HepG2 (cell line): Measurements from ENCODE around the gene B3GNT5. TPM values are rescaled to one million over a fixed set of nuclear protein-coding genes. Genes with fewer than 3 reads are reported as not detected.

ENCODE experiments used
- AHR ChIP-seq: IDR thresholded peaks from 2 replicates; pipeline ENCODE4 v1.6.1; 2018; ENCODE audit warnings: missing genetic modification reagents, missing compliant biosample characterization
- CBX5 ChIP-seq: sonication (generic); formaldehyde crosslinking; IDR thresholded peaks from 2 replicates; pipeline ENCODE4 v1.4.0; 2020; ENCODE audit warnings: missing genetic modification reagents, borderline replicate concordance
- CHD4 ChIP-seq: fragments of 200-600 bp; sonication (generic); IDR thresholded peaks from 2 replicates; pipeline ENCODE4 v1.7.0; 2017; ENCODE audit warnings: mild to moderate bottlenecking, low read length, borderline replicate concordance
- CREBL2 ChIP-seq: sonication (generic); formaldehyde crosslinking; IDR thresholded peaks from 2 replicates; pipeline ENCODE4 v1.8.1; 2023; ENCODE audit warnings: missing genetic modification reagents, mild to moderate bottlenecking, borderline replicate concordance
- CREM ChIP-seq, 2 experiments: sonication (generic) in 1 of 2; formaldehyde crosslinking in 1 of 2; IDR thresholded peaks; 2 replicates each; pipeline versions ENCODE4 v1.4.0 to v1.6.1; 2016 to 2020; ENCODE audit warnings: antibody characterized with exemption in 1 of 2, mild to moderate bottlenecking in 1 of 2, missing genetic modification reagents in 1 of 2
- GPN1 ChIP-seq: sonication (generic); formaldehyde crosslinking; IDR thresholded peaks from 2 replicates; pipeline ENCODE4 v1.5.1; 2020; ENCODE audit warnings: missing genetic modification reagents, borderline replicate concordance
- HCFC1 ChIP-seq: fragments of 150-350 bp; IDR thresholded peaks from 2 replicates; pipeline ENCODE4 v1.6.1; 2014; ENCODE audit warnings: low read depth, low read length
- HINFP ChIP-seq: sonication (generic); formaldehyde crosslinking; IDR thresholded peaks from 2 replicates; pipeline ENCODE4 v1.4.0; 2020; ENCODE audit warnings: low read depth, mild to moderate bottlenecking, missing genetic modification reagents
- NBN ChIP-seq: fragments of 450-650 bp; conservative IDR thresholded peaks from 2 replicates; pipeline ENCODE4 v1.6.1; 2017
- NPAS2 ChIP-seq: sonication (generic); formaldehyde crosslinking; IDR thresholded peaks from 2 replicates; pipeline ENCODE4 v1.8.0; 2022; ENCODE audit warnings: mild to moderate bottlenecking, missing genetic modification reagents, borderline replicate concordance
- PRMT3 ChIP-seq: sonication (generic); formaldehyde crosslinking; IDR thresholded peaks from 2 replicates; pipeline ENCODE4 v1.8.1; 2022; ENCODE audit warnings: low read depth, mild to moderate bottlenecking, moderate library complexity, missing genetic modification reagents, borderline replicate concordance
- RBFOX2 ChIP-seq: fragments of 200-400 bp; formaldehyde crosslinking; IDR thresholded peaks from 2 replicates; pipeline ENCODE4 v1.6.1; 2017; ENCODE audit warnings: low read depth, mild to moderate bottlenecking, low read length
- SATB2 ChIP-seq: sonication (generic); formaldehyde crosslinking; IDR thresholded peaks from 2 replicates; pipeline ENCODE4 v1.5.0; 2020; ENCODE audit warnings: missing genetic modification reagents
- SNAPC4 ChIP-seq: sonication (generic); formaldehyde crosslinking; IDR thresholded peaks from 2 replicates; pipeline ENCODE4 v1.4.0; 2020; ENCODE audit warnings: mild to moderate bottlenecking, missing genetic modification reagents
- THYN1 ChIP-seq: sonication (generic); formaldehyde crosslinking; IDR thresholded peaks from 2 replicates; pipeline ENCODE4 v1.8.1; 2023; ENCODE audit warnings: low read depth, mild to moderate bottlenecking, moderate library complexity, missing genetic modification reagents, borderline replicate concordance
- TIGD3 ChIP-seq: sonication (generic); formaldehyde crosslinking; IDR thresholded peaks from 2 replicates; pipeline ENCODE4 v1.5.1; 2020; ENCODE audit warnings: mild to moderate bottlenecking, missing genetic modification reagents, borderline replicate concordance
- YEATS4 ChIP-seq: sonication (generic); formaldehyde crosslinking; IDR thresholded peaks from 2 replicates; pipeline ENCODE4 v1.4.0; 2020; ENCODE audit warnings: missing genetic modification reagents, borderline replicate concordance
- ZIK1 ChIP-seq: sonication (generic); formaldehyde crosslinking; IDR thresholded peaks from 2 replicates; pipeline ENCODE4 v1.5.0; 2020; ENCODE audit warnings: mild to moderate bottlenecking, low read depth, missing genetic modification reagents, borderline replicate concordance
- ZNF138 ChIP-seq: sonication (generic); formaldehyde crosslinking; IDR thresholded peaks from 2 replicates; pipeline ENCODE4 v1.5.0; 2020; ENCODE audit warnings: mild to moderate bottlenecking, low read depth, missing genetic modification reagents
- ZNF839 ChIP-seq: sonication (generic); formaldehyde crosslinking; IDR thresholded peaks from 2 replicates; pipeline ENCODE4 v1.4.0; 2020; ENCODE audit warnings: missing genetic modification reagents, mild to moderate bottlenecking, borderline replicate concordance
- ZNF850 ChIP-seq: sonication (generic); formaldehyde crosslinking; conservative IDR thresholded peaks from 2 replicates; pipeline ENCODE4 v1.9.0; 2021; ENCODE audit warnings: mild to moderate bottlenecking, missing genetic modification reagents
- polyA plus RNA-seq, 8 experiments: library from polyadenylated mRNA; depleted of rRNA in 3 of 8; stranded (reverse) in 7 of 8; unstranded in 1 of 8; fragments of >200 nt; fragmentation: Illumina TruSeq in 4 of 8; extraction: Trizol in 4 of 8; gene quantifications; 2 replicates each; pipeline versions ENCODE4 v1.2.1 to v1.2.3, GENCODE V29; 2011 to 2016; ENCODE audit warnings: low read depth in 4 of 8, missing spikeins in 1 of 8, mixed read lengths in 1 of 8; ENCODE audit not compliant: insufficient read depth in 1 of 8
- total RNA-seq, 5 experiments: library from RNA; depleted of rRNA; stranded (reverse); fragments of >200 nt; fragmentation: Illumina TruSeq; extraction: Trizol; gene quantifications; 2 replicates each; pipeline ENCODE4 v1.2.3, GENCODE V29; 2016; ENCODE audit warnings: low read depth in 1 of 5

Gene B3GNT5
- total and polyA plus RNA-seq, 2 of the 13 experiments (the other 11 are each of a cell fraction or from before 2014, with no cell fraction given), result not detected

GRCh38 chr3:183211352-183211751, 41.7 kb upstream of the B3GNT5 start (continued):
- TF ChIP-seq SNAPC4 (CRISPR knock-in tag) (no peak), NPAS2 (CRISPR knock-in tag) (peak; percentile 90; the same call in 1 of the 2 replicates), PRMT3 (no peak), ZIK1 (CRISPR knock-in tag) (0 out of 2 replicates have a peak, but pooled peaks have one; percentile 60), TIGD3 (CRISPR knock-in tag) (no peak), HINFP (CRISPR knock-in tag) (peak; percentile 40; the same call in 1 of the 2 replicates), RBFOX2 (no peak), GPN1 (CRISPR knock-in tag) (no peak), HCFC1 (no peak), ZNF850 (CRISPR knock-in tag) (no peak), THYN1 (no peak), ZNF839 (CRISPR knock-in tag) (no peak), NBN (no peak), YEATS4 (0 out of 2 replicates have a peak, but pooled peaks have one; percentile 21), CBX5 (peak; percentile 75; the same call in 1 of the 2 replicates), CREBL2 (CRISPR knock-in tag) (no peak), ZNF138 (CRISPR knock-in tag) (no peak), SATB2 (CRISPR knock-in tag) (no peak), AHR (CRISPR knock-in tag) (0 out of 2 replicates have a peak, but pooled peaks have one; percentile 43), CHD4 (no peak), CREM (IDR thresholded peaks at IDR 0.05) (no peak), CREM (CRISPR knock-in tag; IDR thresholded peaks at IDR 0.05) (no peak)
